ENCODE results near the gene FBXL3.
"Not testable (repeated sequence)": the region's sequence is repeated elsewhere in the genome, so short reads cannot be mapped to it uniquely, and the experiment has no call there.

Gene FBXL3

GRCh38 chr13:77019756-77020155 lies 7.2 kb downstream of the FBXL3 start:
- POLR2A ChIA-PET: no interaction called here
- DNase-seq (ENCODE audit: low read depth, low spot score): no peak
- H3K4me3 ChIP-seq (ENCODE audit: low read depth, low read length): no peak overlapping the region
- CTCF ChIA-PET: interaction anchor here (4.0 to 9.8 kb wide), 2 partner anchors 17 to 39 kb away, joined by 17 to 88 read pairs; no protein-coding TSS in a partner anchor
- TF ChIP-seq, protein P1, sequence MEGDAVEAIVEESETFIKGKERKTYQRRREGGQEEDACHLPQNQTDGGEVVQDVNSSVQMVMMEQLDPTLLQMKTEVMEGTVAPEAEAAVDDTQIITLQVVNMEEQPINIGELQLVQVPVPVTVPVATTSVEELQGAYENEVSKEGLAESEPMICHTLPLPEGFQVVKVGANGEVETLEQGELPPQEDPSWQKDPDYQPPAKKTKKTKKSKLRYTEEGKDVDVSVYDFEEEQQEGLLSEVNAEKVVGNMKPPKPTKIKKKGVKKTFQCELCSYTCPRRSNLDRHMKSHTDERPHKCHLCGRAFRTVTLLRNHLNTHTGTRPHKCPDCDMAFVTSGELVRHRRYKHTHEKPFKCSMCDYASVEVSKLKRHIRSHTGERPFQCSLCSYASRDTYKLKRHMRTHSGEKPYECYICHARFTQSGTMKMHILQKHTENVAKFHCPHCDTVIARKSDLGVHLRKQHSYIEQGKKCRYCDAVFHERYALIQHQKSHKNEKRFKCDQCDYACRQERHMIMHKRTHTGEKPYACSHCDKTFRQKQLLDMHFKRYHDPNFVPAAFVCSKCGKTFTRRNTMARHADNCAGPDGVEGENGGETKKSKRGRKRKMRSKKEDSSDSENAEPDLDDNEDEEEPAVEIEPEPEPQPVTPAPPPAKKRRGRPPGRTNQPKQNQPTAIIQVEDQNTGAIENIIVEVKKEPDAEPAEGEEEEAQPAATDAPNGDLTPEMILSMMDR (IDR thresholded peaks at IDR 0.05; ENCODE audit: insufficient read depth, low read length, missing control alignments): no peak

DNA sequence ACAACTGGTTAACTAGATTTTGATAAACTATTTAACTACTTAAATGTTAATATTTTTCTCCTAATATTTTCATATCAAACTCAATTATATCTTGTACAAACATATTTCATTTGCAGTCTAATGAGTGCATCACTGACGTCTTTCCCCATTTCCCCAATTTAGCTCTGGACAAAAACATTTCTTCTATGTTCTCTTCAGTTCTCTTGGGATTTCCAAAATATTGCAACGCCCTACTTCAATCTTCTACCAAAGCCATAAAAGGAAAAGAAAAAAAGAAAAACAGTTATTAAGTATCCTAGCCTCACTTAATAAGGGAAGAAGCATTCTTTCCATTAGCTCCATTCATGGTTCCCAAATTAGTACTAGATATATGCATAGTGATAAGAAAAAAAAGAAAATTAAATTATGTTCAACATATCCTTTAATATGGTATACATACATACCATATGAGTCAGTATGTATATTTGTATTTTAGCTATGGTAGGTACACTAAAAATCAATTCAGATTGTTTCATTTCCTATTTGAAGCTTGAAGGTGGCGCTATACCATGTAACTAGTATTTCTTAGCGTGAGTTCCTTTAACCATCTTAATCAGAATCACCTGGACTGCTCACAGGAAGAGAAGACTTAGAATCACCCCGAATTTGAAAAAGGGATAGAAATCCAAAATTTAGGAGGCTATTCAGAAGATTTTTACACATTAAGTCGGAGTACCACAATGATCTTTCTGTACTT lies 9.9 kb downstream of the FBXL3 start:
- ChIA-PET POLR2A (interaction anchor here (1.1 to 1.2 kb wide), 2 partner anchors 10 to 25 kb away, joined by 3 read pairs; partner anchors contain the start of gene FBXL3), CTCF (interaction anchor here (2.0 to 9.8 kb wide), 2 partner anchors 14 to 461 kb away, joined by 7 to 88 read pairs; no protein-coding TSS in a partner anchor)
- no peak for DNase-seq (ENCODE audit: low read depth, low spot score)
- H3K4me3 ChIP-seq (ENCODE audit: low read depth, low read length): no peak overlapping the region
- TF ChIP-seq, protein P1 (IDR thresholded peaks at IDR 0.05; ENCODE audit: insufficient read depth, low read length, missing control alignments): no peak

- ChIA-PET POLR2A (interaction anchor here (0.7 to 1.2 kb wide), 3 partner anchors 10 to 309 kb away, joined by 3 read pairs; partner anchors contain the start of gene FBXL3), CTCF (interaction anchor here (0.6 to 9.8 kb wide), 3 partner anchors 14 to 737 kb away, joined by 3 to 88 read pairs (median 7); no protein-coding TSS in a partner anchor)
- DNase-seq (ENCODE audit: low read depth, low spot score): no peak
- no peak overlapping the region for H3K4me3 ChIP-seq (ENCODE audit: low read depth, low read length)
- TF ChIP-seq, protein P1 (IDR thresholded peaks at IDR 0.05; ENCODE audit: insufficient read depth, low read length, missing control alignments): no peak
These were observed 10.6 kb downstream of the FBXL3 start for GRCh38 chr13:77016251-77016812.

DNA sequence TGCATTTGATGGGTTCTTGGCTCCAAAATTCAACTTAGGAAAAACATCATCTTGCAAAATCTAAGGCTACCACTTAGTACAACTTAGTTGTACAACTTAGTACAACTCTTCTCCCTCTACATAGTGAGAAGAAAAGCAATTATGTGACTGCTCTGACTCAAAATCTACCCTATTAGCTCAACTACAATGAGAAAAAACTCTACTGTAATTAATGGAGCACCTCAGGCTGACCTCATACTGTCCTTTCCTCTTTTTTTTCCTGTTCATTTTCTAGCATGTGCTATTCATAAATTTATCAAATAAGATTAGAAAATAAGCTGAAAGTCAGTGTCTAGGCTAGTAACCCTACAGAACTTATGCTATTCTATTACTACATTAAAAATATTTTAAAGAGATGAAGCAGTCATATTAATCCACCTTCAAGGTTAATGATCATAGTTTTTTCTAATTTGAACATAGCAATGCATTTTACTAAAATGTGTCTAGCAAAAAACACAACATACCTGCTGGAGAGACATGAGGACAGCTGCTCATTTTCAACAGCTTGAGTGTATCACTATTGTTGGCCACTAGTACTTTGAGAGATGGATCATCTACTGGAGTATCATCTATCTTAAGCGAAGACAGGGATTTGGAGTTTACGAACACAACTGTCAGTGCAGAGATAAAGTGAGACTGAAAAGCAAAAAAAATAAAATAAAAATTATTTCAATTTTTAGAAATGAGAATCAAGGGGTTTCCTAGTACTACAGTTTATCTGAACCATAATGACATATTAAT lies 11.9 kb downstream of the FBXL3 start:
- no peak overlapping the region for H3K4me3 ChIP-seq (ENCODE audit: low read depth, low read length)
- ChIA-PET POLR2A (interaction anchor here (0.6 kb wide), 1 partner anchor 24 kb away, joined by 3 read pairs; no protein-coding TSS in a partner anchor), CTCF (interaction anchor here (0.8 to 9.8 kb wide), 4 partner anchors 10 to 23 kb away, joined by 3 to 88 read pairs (median 4); partner anchors contain the start of gene CLN5)
- TF ChIP-seq, protein P1 (IDR thresholded peaks at IDR 0.05; ENCODE audit: insufficient read depth, low read length, missing control alignments): no peak
- DNase-seq (ENCODE audit: low read depth, low spot score): no peak

GRCh38 chr13:77013853-77014542 lies 13.0 kb downstream of the FBXL3 start:
- H3K4me3 ChIP-seq (ENCODE audit: low read depth, low read length): no peak overlapping the region
- CTCF ChIA-PET: interaction anchor here (1.8 to 9.8 kb wide), 3 partner anchors 11 to 464 kb away, joined by 4 to 88 read pairs (median 5); no protein-coding TSS in a partner anchor
- DNase-seq (ENCODE audit: low read depth, low spot score): no peak
- TF ChIP-seq, protein P1 (IDR thresholded peaks at IDR 0.05; ENCODE audit: insufficient read depth, low read length, missing control alignments): no peak
- POLR2A ChIA-PET: no interaction called here

DNA sequence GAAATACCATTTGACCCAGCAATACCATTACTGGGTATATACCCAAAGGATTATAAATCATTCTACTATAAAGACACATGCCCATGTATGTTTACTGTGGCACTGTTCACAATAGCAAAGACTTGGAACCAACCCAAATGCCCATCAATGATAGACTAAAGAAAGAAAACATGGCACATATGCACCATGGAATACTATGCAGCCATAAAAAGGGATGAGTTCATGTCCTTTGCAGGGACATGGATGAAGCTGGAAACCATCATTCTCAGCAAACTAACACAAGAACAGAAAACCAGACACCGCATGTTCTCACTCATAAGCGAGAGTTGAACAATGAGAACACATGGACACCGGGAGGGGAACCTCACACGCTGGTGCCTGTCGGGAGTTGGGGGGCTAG lies 17.2 kb downstream of the FBXL3 start:
- POLR2A ChIA-PET; H3K4me3 ChIP-seq (ENCODE audit: low read depth, low read length); DNase-seq (ENCODE audit: low read depth, low spot score): not testable (repeated sequence)
- CTCF ChIA-PET: interaction anchor here (1.0 to 1.3 kb wide), 2 partner anchors 8 to 13 kb away, joined by 3 read pairs; no protein-coding TSS in a partner anchor
